HCT116 (cell line): ENCODE measurements around the gene HIP1R. TPM values are rescaled to one million over a fixed set of nuclear protein-coding genes. Genes with fewer than 3 reads are reported as not detected.

Source experiments
- ATAC-seq: fragments of 200-7000 bp; cut with Tn5 transposase; 2 replicates; pipeline ENCODE4 v1.9.1; 2020; ENCODE audit warnings: mild to moderate bottlenecking, moderate library complexity
- BruUV-seq: library from RNA; stranded (reverse); fragments of 400-500 nt; replicated peaks from 2 replicates; lab custom pipeline; 2021; lab: Mats Ljungman, UMichigan
- CTCF ChIA-PET: fragments of 300-600 bp; sonication (Branson Sonifier 250); formaldehyde crosslinking; loops from one replicate; lab custom pipeline; 2021; ENCODE audit warnings: antibody characterized with exemption; lab: Charles Lee
- POLR2A ChIA-PET: fragments of 300-600, 350-600 bp; sonication (Branson Sonifier 250); formaldehyde crosslinking; loops from one replicate; lab custom pipeline; 2021; ENCODE audit warnings: antibody characterized with exemption; lab: Charles Lee
- RAD21 ChIA-PET, 2 experiments: fragments of 300-600 bp; sonication (Branson Sonifier 250); formaldehyde crosslinking; loops; one replicate each; lab custom pipeline; 2023; ENCODE audit warnings: low total read pairs in 2 of 2; ENCODE audit not compliant: uncharacterized antibody in 2 of 2, unreplicated experiment in 2 of 2, low non-redundant PET in 1 of 2; lab: Charles Lee
- DNase-seq: peaks from one replicate; pipeline ENCODE4 v3.0.0-alpha.2; 2010; ENCODE audit warnings: low read depth, low spot score
- H2AFZ ChIP-seq: fragments of 200-600 bp; shearing (Covaris generic), sonication (generic); 2 replicates; pipeline ENCODE4 v1.6.1; 2017; ENCODE audit warnings: low read depth, mixed run types, mixed read lengths, antibody characterized with exemption, low read length; ENCODE audit not compliant: poor library complexity, severe bottlenecking
- H3K27ac ChIP-seq: 2 replicates; pipeline ENCODE4 v1.5.1; 2012; ENCODE audit warnings: low read depth, low read length
- H3K27me3 ChIP-seq: fragments of 200-600 bp; sonication (generic); 2 replicates; pipeline ENCODE4 v1.6.1; 2016; ENCODE audit warnings: mixed run types, low read length, mixed read lengths; ENCODE audit not compliant: insufficient read depth
- H3K36me3 ChIP-seq, 2 experiments: fragments of 200-500 bp in 1 of 2; fragments of 200-600 bp in 1 of 2; sonication (Bioruptor generic) in 1 of 2; sonication (generic) in 1 of 2; 2 replicates each; pipeline versions ENCODE4 v1.5.1 to v1.6.1; 2014 to 2016; ENCODE audit warnings: low read length in 2 of 2, inconsistent platforms in 1 of 2, mixed read lengths in 1 of 2, mixed run types in 1 of 2; ENCODE audit not compliant: insufficient read depth in 2 of 2, control insufficient read depth in 1 of 2
- H3K4me1 ChIP-seq, 2 experiments: fragments of 200-600 bp in 1 of 2; sonication (generic) in 1 of 2; 2 replicates each; pipeline versions ENCODE4 v1.5.1 to v1.6.1; 2012 to 2017; ENCODE audit warnings: low read length in 2 of 2, inconsistent platforms in 1 of 2, mild to moderate bottlenecking in 1 of 2, mixed read lengths in 1 of 2, mixed run types in 1 of 2, moderate library complexity in 1 of 2; ENCODE audit not compliant: insufficient read depth in 2 of 2, control insufficient read depth in 1 of 2
- H3K4me2 ChIP-seq: fragments of 200-600 bp; sonication (generic); 2 replicates; pipeline ENCODE4 v1.6.1; 2017; ENCODE audit warnings: mixed run types, low read length, mixed read lengths
- H3K4me3 ChIP-seq, 2 experiments: fragments of 200-600 bp in 1 of 2; sonication (generic) in 1 of 2; replicated peaks in 1 of 2; 2 replicates each; pipeline ENCODE4 v1.5.1; 2011 to 2016; ENCODE audit warnings: low read length in 2 of 2, control low read depth in 1 of 2, low read depth in 1 of 2, mild to moderate bottlenecking in 1 of 2, mixed read lengths in 1 of 2, mixed run types in 1 of 2
- H3K79me2 ChIP-seq: fragments of 200-600 bp; sonication (generic); 2 replicates; pipeline ENCODE4 v1.6.1; 2017; ENCODE audit warnings: mild to moderate bottlenecking, mixed run types, low read length, moderate library complexity, mixed read lengths; ENCODE audit not compliant: insufficient read depth
- H3K9ac ChIP-seq: fragments of 200-600 bp; sonication (generic); 2 replicates; pipeline ENCODE4 v1.6.1; 2016; ENCODE audit warnings: low read length, mixed read lengths
- H3K9me2 ChIP-seq: fragments of 200-600 bp; sonication (generic), shearing (Covaris generic); 2 replicates; pipeline ENCODE4 v1.6.1; 2017; ENCODE audit warnings: mixed run types, mild to moderate bottlenecking, moderate library complexity; ENCODE audit not compliant: insufficient read depth
- H3K9me3 ChIP-seq, 2 experiments: fragments of 200-500 bp in 1 of 2; fragments of 200-600 bp in 1 of 2; sonication (Bioruptor generic) in 1 of 2; sonication (generic) in 1 of 2; 2 replicates each; pipeline ENCODE4 v1.6.1; 2014 to 2017; ENCODE audit warnings: low read length in 2 of 2, mixed read lengths in 2 of 2, inconsistent platforms in 1 of 2, low read depth in 1 of 2, mild to moderate bottlenecking in 1 of 2, mixed run types in 1 of 2, moderate library complexity in 1 of 2; ENCODE audit not compliant: control insufficient read depth in 1 of 2, insufficient read depth in 1 of 2
- H4K20me1 ChIP-seq: fragments of 200-600 bp; sonication (generic), shearing (Covaris generic); 2 replicates; pipeline ENCODE4 v1.6.1; 2017; ENCODE audit warnings: mixed run types, mild to moderate bottlenecking, moderate library complexity; ENCODE audit not compliant: insufficient read depth
- CBX3 ChIP-seq: IDR thresholded peaks from 2 replicates; pipeline ENCODE4 v1.6.1; 2012; ENCODE audit warnings: low read depth
- CEBPB ChIP-seq: IDR thresholded peaks from 2 replicates; pipeline ENCODE4 v1.6.1; 2012; ENCODE audit warnings: low read depth
- EGR1 ChIP-seq: IDR thresholded peaks from 2 replicates; pipeline ENCODE4 v1.6.1; 2012; ENCODE audit warnings: low read depth
- EZH2phosphoT487 ChIP-seq: fragments of 200-600 bp; IDR thresholded peaks from 2 replicates; pipeline ENCODE4 v1.6.1; 2018; ENCODE audit warnings: antibody characterized with exemption, borderline replicate concordance
- FOSL1 ChIP-seq: IDR thresholded peaks from 2 replicates; pipeline ENCODE4 v1.6.1; 2012; ENCODE audit warnings: low read depth
- JUND ChIP-seq: IDR thresholded peaks from 2 replicates; pipeline ENCODE4 v1.6.1; 2012
- POLR2AphosphoS5 ChIP-seq: IDR thresholded peaks from 2 replicates; pipeline ENCODE4 v1.6.1; 2011; ENCODE audit warnings: mild to moderate bottlenecking, low read depth, low read length, moderate library complexity
- RAD21 ChIP-seq: IDR thresholded peaks from 2 replicates; pipeline ENCODE4 v1.6.1; 2012; ENCODE audit warnings: low read depth, mild to moderate bottlenecking
- SIN3A ChIP-seq: IDR thresholded peaks from 2 replicates; pipeline ENCODE4 v1.6.1; 2012; ENCODE audit warnings: low read depth
- SP1 ChIP-seq: IDR thresholded peaks from 2 replicates; pipeline ENCODE4 v1.6.1; 2012; ENCODE audit warnings: low read depth
- TCF7L2 ChIP-seq: IDR thresholded peaks from 2 replicates; pipeline ENCODE4 v1.7.0; 2011; ENCODE audit warnings: borderline replicate concordance, inconsistent platforms; ENCODE audit not compliant: insufficient read depth, insufficient read length; ENCODE audit errors: extremely low read depth
- YY1 ChIP-seq: IDR thresholded peaks from 2 replicates; pipeline ENCODE4 v1.6.1; 2011; ENCODE audit warnings: low read length, low read depth, moderate library complexity, mild to moderate bottlenecking; ENCODE audit not compliant: insufficient replicate concordance; ENCODE audit errors: extremely low read depth
- intact Hi-C: fragments of 100-400 bp; cut with micrococcal nuclease; formaldehyde crosslinking; loops from 2 replicates; pipeline ENCODE4 v1.10.0; 2022
- total RNA-seq: library from RNA; stranded (reverse); gene quantifications from one replicate; pipeline ENCODE4 v1.2.1, GENCODE V29; 2021; ENCODE audit not compliant: unreplicated experiment
- TF ChIP-seq, protein P1 (sequence below): IDR thresholded peaks from 2 replicates; pipeline ENCODE4 v1.6.1; 2012
- TF ChIP-seq, protein P2 (sequence below), 3 experiments: fragments of 200-600 bp in 1 of 3; sonication (generic) in 1 of 3; IDR thresholded peaks in 2 of 3; conservative IDR thresholded peaks in 1 of 3; 2 replicates each; pipeline ENCODE4 v1.5.1; 2012 to 2017; ENCODE audit warnings: low read depth in 2 of 3, low read length in 2 of 3, antibody characterized with exemption in 1 of 3, borderline replicate concordance in 1 of 3, control low read depth in 1 of 3, mild to moderate bottlenecking in 1 of 3, mixed read lengths in 1 of 3, mixed run types in 1 of 3, moderate library complexity in 1 of 3; ENCODE audit not compliant: insufficient read depth in 1 of 3
- TF ChIP-seq, protein P3 (sequence below): IDR thresholded peaks from 2 replicates; pipeline ENCODE4 v1.6.1; 2012

HIP1R gene
- total RNA-seq, 1 experiment from 2014 or later, result 57.8 TPM

DNA sequence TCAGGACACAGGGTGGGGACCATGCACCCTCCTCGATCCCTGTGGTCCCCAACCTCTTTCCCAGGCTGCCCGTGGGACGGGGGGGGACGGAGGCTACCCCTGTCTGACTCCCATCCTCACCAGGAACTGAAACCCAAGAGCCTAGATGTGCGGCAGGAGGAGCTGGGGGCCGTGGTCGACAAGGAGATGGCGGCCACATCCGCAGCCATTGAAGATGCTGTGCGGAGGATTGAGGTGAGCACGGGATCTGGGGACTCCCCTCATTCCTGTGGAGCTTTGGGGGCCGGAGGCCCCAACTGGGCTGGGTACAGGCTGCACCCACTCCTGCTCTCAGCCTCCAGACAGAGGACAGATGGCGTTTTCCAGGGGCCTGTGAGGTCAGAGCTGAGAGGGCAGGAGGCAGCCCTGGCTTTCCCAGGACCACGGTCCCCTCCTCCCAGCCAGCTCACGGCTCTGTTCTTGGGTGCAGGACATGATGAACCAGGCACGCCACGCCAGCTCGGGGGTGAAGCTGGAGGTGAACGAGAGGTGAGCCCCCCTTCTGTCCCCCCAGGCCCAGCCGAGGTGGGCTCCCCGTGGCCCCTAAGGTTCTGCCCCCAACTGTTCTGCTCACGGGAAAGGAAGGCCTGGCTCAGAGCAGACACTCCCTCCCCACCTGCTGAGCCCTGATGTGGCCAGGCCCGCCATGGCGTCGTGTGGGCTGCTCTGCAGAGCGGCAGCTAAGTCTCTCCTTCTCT, 24.2 kb downstream of the HIP1R start:
- no TSS peak for BruUV-seq
- H3K27me3 ChIP-seq, result no peaks in the 10 kb centered on the region
- intact Hi-C loops, result loop anchor here (1.0 to 5.0 kb wide), 3 partner anchors 67 to 221 kb away; no protein-coding TSS in a partner anchor
- peaks cover 0 to 5% of the 10 kb centered on the region in 2 experiments; a peak in 1 of 4 replicates for H3K36me3 ChIP-seq
- ChIA-PET POLR2A (no interaction called here), CTCF (interaction anchor here (2.9 to 3.6 kb wide), 3 partner anchors 86 to 379 kb away, joined by 11 to 17 read pairs (median 16); no protein-coding TSS in a partner anchor)
- no peak overlapping the region for H3K9ac ChIP-seq
- H4K20me1 ChIP-seq, result no peaks in the 10 kb centered on the region
- TF ChIP-seq SP1 (no peak), FOSL1 (no peak), CEBPB (no peak), POLR2AphosphoS5 (no peak), TCF7L2 (no peak), CBX3 (no peak), EGR1 (no peak), EZH2phosphoT487 (no peak), SIN3A (no peak), RAD21 (no peak), YY1 (no peak), JUND (no peak)
- TF ChIP-seq, protein P1, sequence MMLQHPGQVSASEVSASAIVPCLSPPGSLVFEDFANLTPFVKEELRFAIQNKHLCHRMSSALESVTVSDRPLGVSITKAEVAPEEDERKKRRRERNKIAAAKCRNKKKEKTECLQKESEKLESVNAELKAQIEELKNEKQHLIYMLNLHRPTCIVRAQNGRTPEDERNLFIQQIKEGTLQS, result no peak
- TF ChIP-seq, protein P2, sequence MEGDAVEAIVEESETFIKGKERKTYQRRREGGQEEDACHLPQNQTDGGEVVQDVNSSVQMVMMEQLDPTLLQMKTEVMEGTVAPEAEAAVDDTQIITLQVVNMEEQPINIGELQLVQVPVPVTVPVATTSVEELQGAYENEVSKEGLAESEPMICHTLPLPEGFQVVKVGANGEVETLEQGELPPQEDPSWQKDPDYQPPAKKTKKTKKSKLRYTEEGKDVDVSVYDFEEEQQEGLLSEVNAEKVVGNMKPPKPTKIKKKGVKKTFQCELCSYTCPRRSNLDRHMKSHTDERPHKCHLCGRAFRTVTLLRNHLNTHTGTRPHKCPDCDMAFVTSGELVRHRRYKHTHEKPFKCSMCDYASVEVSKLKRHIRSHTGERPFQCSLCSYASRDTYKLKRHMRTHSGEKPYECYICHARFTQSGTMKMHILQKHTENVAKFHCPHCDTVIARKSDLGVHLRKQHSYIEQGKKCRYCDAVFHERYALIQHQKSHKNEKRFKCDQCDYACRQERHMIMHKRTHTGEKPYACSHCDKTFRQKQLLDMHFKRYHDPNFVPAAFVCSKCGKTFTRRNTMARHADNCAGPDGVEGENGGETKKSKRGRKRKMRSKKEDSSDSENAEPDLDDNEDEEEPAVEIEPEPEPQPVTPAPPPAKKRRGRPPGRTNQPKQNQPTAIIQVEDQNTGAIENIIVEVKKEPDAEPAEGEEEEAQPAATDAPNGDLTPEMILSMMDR (IDR thresholded peaks at IDR 0.05 in 2 of 3, conservative IDR thresholded peaks at IDR 0.05 in 1 of 3; ENCODE audit: borderline replicate concordance in 1 of 3, insufficient read depth in 1 of 3, low read depth in 2 of 3, low read length in 2 of 3), result no peak
- TF ChIP-seq, protein P3, sequence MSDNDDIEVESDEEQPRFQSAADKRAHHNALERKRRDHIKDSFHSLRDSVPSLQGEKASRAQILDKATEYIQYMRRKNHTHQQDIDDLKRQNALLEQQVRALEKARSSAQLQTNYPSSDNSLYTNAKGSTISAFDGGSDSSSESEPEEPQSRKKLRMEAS, result no peak
- TF ChIP-seq, all 23 proteins: peak for 0
- Histone ChIP-seq H3K4me3 (no peak overlapping the region), H3K9me3 (no peaks in the 10 kb centered on the region), H3K27ac (no peak overlapping the region), H3K4me1 (no peaks in the 10 kb centered on the region), H2AFZ (no peak overlapping the region), H3K9me2 (no peaks in the 10 kb centered on the region), H3K4me2 (no peak overlapping the region), H3K79me2 (no peaks in the 10 kb centered on the region)
- ATAC-seq (peak; percentile 10), DNase-seq (no peak)
- RAD21 ChIA-PET, result interaction anchor here (0.6 to 1.6 kb wide), 2 partner anchors 15 to 93 kb away, joined by 3 to 6 read pairs; no protein-coding TSS in a partner anchor
